Tibial nerve (tissue), 4 donors: ENCODE results near the gene DLGAP4.

Experiments used
- CTCF ChIP-seq, 5 experiments: fragments of 200-600 bp in 3 of 5; fragments of 450-650 bp in 2 of 5; sonication (generic) in 3 of 5; IDR thresholded peaks; one replicate each; pipeline ENCODE4 v1.5.1; 2016 to 2019; ENCODE audit warnings: antibody characterized with exemption in 5 of 5, mild to moderate bottlenecking in 3 of 5, moderate library complexity in 2 of 5
- EP300 ChIP-seq, 2 donors: sonication (generic); formaldehyde crosslinking; IDR thresholded peaks; one replicate each; pipeline ENCODE4 v1.6.1; 2017; ENCODE audit warnings: antibody characterized with exemption in 2 of 2, mild to moderate bottlenecking in 1 of 2
- POLR2A ChIP-seq, 2 donors: fragments of 450-650 bp; IDR thresholded peaks; one replicate each; pipeline ENCODE4 v1.6.1; 2017; ENCODE audit warnings: antibody characterized with exemption in 2 of 2, mild to moderate bottlenecking in 2 of 2, moderate library complexity in 2 of 2

- TF ChIP-seq EP300 (IDR thresholded peaks at IDR 0.05) (no peak), CTCF (IDR thresholded peaks at IDR 0.05) (no peak), POLR2A (IDR thresholded peaks at IDR 0.05) (no peak)
Observed at GRCh38 chr20:36471885-36472636, 165.9 kb downstream of the DLGAP4 start.
